Esophagus (tissue), 2 donors: ENCODE data around the gene NLRP1. TPM values are rescaled to one million over a fixed set of nuclear protein-coding genes. Genes with fewer than 3 reads are reported as not detected.

Experiments
- H3K27ac ChIP-seq, 2 donors: one replicate each; pipeline ENCODE4 v1.5.1; 2013; ENCODE audit warnings: low read depth in 2 of 2, mild to moderate bottlenecking in 2 of 2, inconsistent platforms in 1 of 2, low read length in 1 of 2, moderate library complexity in 1 of 2
- H3K27me3 ChIP-seq, 2 donors: one replicate each; pipeline ENCODE4 v1.6.1; 2013; ENCODE audit warnings: low read length in 2 of 2, control low read depth in 1 of 2, mild to moderate bottlenecking in 1 of 2; ENCODE audit not compliant: insufficient read depth in 2 of 2, control insufficient read depth in 1 of 2
- H3K36me3 ChIP-seq, 2 donors: one replicate each; pipeline ENCODE4 v1.6.1; 2013; ENCODE audit warnings: low read length in 1 of 2; ENCODE audit not compliant: control insufficient read depth in 2 of 2, insufficient read depth in 2 of 2
- H3K4me1 ChIP-seq, 2 donors: one replicate each; pipeline ENCODE4 v1.6.1; 2013; ENCODE audit warnings: low read length in 1 of 2; ENCODE audit not compliant: control insufficient read depth in 2 of 2, insufficient read depth in 2 of 2
- H3K4me3 ChIP-seq, 2 donors: one replicate each; pipeline ENCODE4 v1.5.1; 2013; ENCODE audit warnings: low read length in 2 of 2, mild to moderate bottlenecking in 2 of 2, low read depth in 1 of 2, moderate library complexity in 1 of 2
- H3K9me3 ChIP-seq, 2 donors: one replicate each; pipeline ENCODE4 v1.6.1; 2013; ENCODE audit warnings: mild to moderate bottlenecking in 2 of 2, low read depth in 1 of 2, low read length in 1 of 2, moderate library complexity in 1 of 2; ENCODE audit not compliant: control insufficient read depth in 2 of 2, insufficient read depth in 1 of 2
- WGBS, 2 donors: extraction: QIAGEN DNeasy Blood & Tissue Kit; methylation state at CpG; one replicate each; pipeline ENCODE4 v1.1.7; 2013; 5-methylcytosine and 5-hydroxymethylcytosine counted together
- polyA plus RNA-seq, 2 donors: library from polyadenylated mRNA; stranded (reverse); fragments of 200-250 nt; gene quantifications; one replicate each; pipeline ENCODE4 v1.2.3, GENCODE V29; 2013
- donor health status: healthy with polysubstance abuse.
- donor health status: Bipolar disorder and iron deficiency.

The NLRP1 gene
- polyA plus RNA-seq, 2 donors = 8.6 to 26.4 TPM

- peaks cover 0 to 24% of the 10 kb centered on the region in 2 donors for H3K36me3 ChIP-seq
- 91 to 98% methylated on average over 4 of the region's 4 CpGs for WGBS, 2 donors
- H3K27me3 ChIP-seq = no peaks in the 10 kb centered on the region
- no peak overlapping the region for H3K4me3 ChIP-seq
- H3K4me1 ChIP-seq = no peaks in the 10 kb centered on the region
- H3K9me3 ChIP-seq = no peaks in the 10 kb centered on the region
- no peak overlapping the region for H3K27ac ChIP-seq
These were observed 53.3 kb downstream of the NLRP1 start for GRCh38 chr17:5531085-5531418.

GRCh38 chr17:5530265-5531084, 53.8 kb downstream of the NLRP1 start:
- Histone ChIP-seq H3K4me3 (no peak overlapping the region), H3K36me3 (peaks cover 0 to 27% of the 10 kb centered on the region in 2 donors), H3K9me3 (no peaks in the 10 kb centered on the region), H3K4me1 (no peaks in the 10 kb centered on the region), H3K27me3 (no peaks in the 10 kb centered on the region), H3K27ac (no peak overlapping the region)
- WGBS, 2 donors = 84 to 91% methylated on average over 12 of the region's 12 CpGs

- H3K27me3 ChIP-seq = no peaks in the 10 kb centered on the region
- no peaks in the 10 kb centered on the region for H3K9me3 ChIP-seq
- no peaks in the 10 kb centered on the region for H3K4me1 ChIP-seq
- no peak overlapping the region for H3K4me3 ChIP-seq
- 87% methylated on average over 9 of the region's 9 CpGs for WGBS, 2 donors
- no peak overlapping the region for H3K27ac ChIP-seq
- H3K36me3 ChIP-seq = peaks cover 0 to 39% of the 10 kb centered on the region in 2 donors
These were observed 56.6 kb downstream of the NLRP1 start for GRCh38 chr17:5527601-5528250.

- no peaks in the 10 kb centered on the region for H3K9me3 ChIP-seq
- no peaks in the 10 kb centered on the region for H3K27me3 ChIP-seq
- 58 to 60% methylated on average over 14 of the region's 14 CpGs for WGBS, 2 donors
- no peaks in the 10 kb centered on the region for H3K4me1 ChIP-seq
- no peak overlapping the region for H3K4me3 ChIP-seq
- no peak overlapping the region for H3K27ac ChIP-seq
- peaks cover 0 to 38% of the 10 kb centered on the region in 2 donors for H3K36me3 ChIP-seq
These were observed 57.3 kb downstream of the NLRP1 start for GRCh38 chr17:5526821-5527598.

- H3K36me3 ChIP-seq = peaks cover 0 to 37% of the 10 kb centered on the region in 2 donors
These were observed 61.1 kb downstream of the NLRP1 start for GRCh38 chr17:5523249-5523648.

GRCh38 chr17:5522476-5522875, 61.8 kb downstream of the NLRP1 start:
- Histone ChIP-seq H3K27me3 (no peaks in the 10 kb centered on the region), H3K36me3 (peaks cover 0 to 31% of the 10 kb centered on the region in 2 donors), H3K9me3 (no peaks in the 10 kb centered on the region), H3K4me1 (no peaks in the 10 kb centered on the region), H3K27ac (no peak overlapping the region), H3K4me3 (no peak overlapping the region)
- WGBS, 2 donors = 96 to 100% methylated on average over 1 of the region's 1 CpG

More at GRCh38 chr17:5523249-5523648, 61.1 kb downstream of the NLRP1 start:
- Histone ChIP-seq H3K27me3 (no peaks in the 10 kb centered on the region), H3K9me3 (no peaks in the 10 kb centered on the region), H3K4me3 (no peak overlapping the region), H3K4me1 (no peaks in the 10 kb centered on the region), H3K27ac (no peak overlapping the region)
- 89 to 96% methylated on average over 5 of the region's 5 CpGs for WGBS, 2 donors

- H3K27ac ChIP-seq = no peak overlapping the region
- no peak overlapping the region for H3K4me3 ChIP-seq
- WGBS, 2 donors = 48 to 57% methylated on average over 5 of the region's 5 CpGs
- H3K9me3 ChIP-seq = no peaks in the 10 kb centered on the region
- H3K27me3 ChIP-seq = no peaks in the 10 kb centered on the region
- no peaks in the 10 kb centered on the region for H3K4me1 ChIP-seq
- peaks cover 0 to 12% of the 10 kb centered on the region in 2 donors for H3K36me3 ChIP-seq
These were observed 68.1 kb downstream of the NLRP1 start for GRCh38 chr17:5516060-5516792.

- H3K4me3 ChIP-seq = no peak overlapping the region
- H3K36me3 ChIP-seq = peaks cover 0 to 11% of the 10 kb centered on the region in 2 donors
- no peaks in the 10 kb centered on the region for H3K27me3 ChIP-seq
- WGBS, 2 donors = 91 to 97% methylated on average over 10 of the region's 10 CpGs
- H3K9me3 ChIP-seq = no peaks in the 10 kb centered on the region
- no peak overlapping the region for H3K27ac ChIP-seq
- no peaks in the 10 kb centered on the region for H3K4me1 ChIP-seq
These were observed 69.3 kb downstream of the NLRP1 start for GRCh38 chr17:5514976-5515375.

- WGBS, 2 donors = 65 to 78% methylated on average over 7 of the region's 7 CpGs
- Histone ChIP-seq H3K4me1 (no peaks in the 10 kb centered on the region), H3K27ac (no peak overlapping the region), H3K27me3 (no peaks in the 10 kb centered on the region), H3K36me3 (peaks cover 0 to 11% of the 10 kb centered on the region in 2 donors), H3K4me3 (no peak overlapping the region), H3K9me3 (no peaks in the 10 kb centered on the region)
These were observed 70.7 kb downstream of the NLRP1 start for GRCh38 chr17:5513628-5514027.
